Nephron progenitor cell (in vitro differentiated cells): ENCODE data around the gene CPA4.
A peak's percentile ranks its signal among the peaks of the same experiment; 100 is the strongest.

ENCODE experiments used
- DNase-seq: peaks from one replicate; pipeline ENCODE4 v3.0.0; 2021
- H3K27ac Mint-ChIP-seq: 2 replicates; pipeline ENCODE4 v1.8.0; 2021; ENCODE audit warnings: mild to moderate bottlenecking, moderate library complexity, mixed read lengths
- H3K27me3 Mint-ChIP-seq: 2 replicates; pipeline ENCODE4 v1.8.0; 2021; ENCODE audit warnings: mild to moderate bottlenecking, low read depth, mixed read lengths; ENCODE audit not compliant: poor library complexity
- H3K36me3 Mint-ChIP-seq: 2 replicates; pipeline ENCODE4 v1.8.0; 2021; ENCODE audit warnings: low read depth, mixed read lengths
- H3K4me1 Mint-ChIP-seq: 2 replicates; pipeline ENCODE4 v1.8.0; 2021; ENCODE audit warnings: mixed read lengths
- H3K4me3 Mint-ChIP-seq: 2 replicates; pipeline ENCODE4 v1.8.0; 2021; ENCODE audit warnings: mild to moderate bottlenecking, moderate library complexity, mixed read lengths
- H3K9me3 Mint-ChIP-seq: 2 replicates; pipeline ENCODE4 v1.8.0; 2021; ENCODE audit warnings: mild to moderate bottlenecking, moderate library complexity, mixed read lengths
- CTCF ChIP-seq: fragments of 200-600 bp; sonication (generic); IDR thresholded peaks from 2 replicates; pipeline ENCODE4 v1.5.0; 2021; ENCODE audit warnings: antibody characterized with exemption

CPA4 gene

GRCh38 chr7:130268463-130269317, 24.3 kb upstream of the CPA4 start:
- no peak overlapping the region for H3K4me3 Mint-ChIP-seq
- H3K27ac Mint-ChIP-seq: no peak overlapping the region
- H3K4me1 Mint-ChIP-seq: peaks cover 89% of the 10 kb centered on the region
- no peak for TF ChIP-seq CTCF
- no peak for DNase-seq
- H3K9me3 Mint-ChIP-seq: no peaks in the 10 kb centered on the region
- H3K27me3 Mint-ChIP-seq: peaks cover 7% of the 10 kb centered on the region
- H3K36me3 Mint-ChIP-seq: no peaks in the 10 kb centered on the region

GRCh38 chr7:130269318-130269694, 23.7 kb upstream of the CPA4 start:
- DNase-seq: no peak
- Mint-ChIP-seq H3K9me3 (no peaks in the 10 kb centered on the region), H3K27me3 (peaks cover 7% of the 10 kb centered on the region), H3K36me3 (no peaks in the 10 kb centered on the region), H3K4me1 (peaks cover 89% of the 10 kb centered on the region), H3K27ac (no peak overlapping the region), H3K4me3 (no peak overlapping the region)
- TF ChIP-seq CTCF: no peak

GRCh38 chr7:130270947-130271800, 21.8 kb upstream of the CPA4 start:
- Mint-ChIP-seq H3K36me3 (no peaks in the 10 kb centered on the region), H3K27ac (peak overlapping the region; percentile 99), H3K4me3 (no peak overlapping the region), H3K9me3 (no peaks in the 10 kb centered on the region), H3K4me1 (peaks cover 89% of the 10 kb centered on the region), H3K27me3 (peaks cover 3% of the 10 kb centered on the region)
- DNase-seq: no peak
- TF ChIP-seq CTCF: no peak

GRCh38 chr7:130272381-130273080, 20.4 kb upstream of the CPA4 start:
- peak; percentile 57 for DNase-seq
- no peak for TF ChIP-seq CTCF
- peak overlapping the region; percentile 99 for H3K27ac Mint-ChIP-seq
- no peaks in the 10 kb centered on the region for H3K9me3 Mint-ChIP-seq
- peaks cover 89% of the 10 kb centered on the region for H3K4me1 Mint-ChIP-seq
- H3K36me3 Mint-ChIP-seq: no peaks in the 10 kb centered on the region
- H3K4me3 Mint-ChIP-seq: peak overlapping the region; percentile 73
- peaks cover 3% of the 10 kb centered on the region for H3K27me3 Mint-ChIP-seq

GRCh38 chr7:130273081-130273932, 19.7 kb upstream of the CPA4 start:
- peak overlapping the region; percentile 99 for H3K27ac Mint-ChIP-seq
- no peaks in the 10 kb centered on the region for H3K9me3 Mint-ChIP-seq
- H3K4me3 Mint-ChIP-seq: peak overlapping the region; percentile 73
- peaks cover 89% of the 10 kb centered on the region for H3K4me1 Mint-ChIP-seq
- H3K27me3 Mint-ChIP-seq: peaks cover 3% of the 10 kb centered on the region
- TF ChIP-seq CTCF: no peak
- DNase-seq: peak; percentile 82
- H3K36me3 Mint-ChIP-seq: no peaks in the 10 kb centered on the region
